ENCODE data around the gene PRKCH.
"Not testable (repeated sequence)": the region's sequence is repeated elsewhere in the genome, so short reads cannot be mapped to it uniquely, and the experiment has no call there.

PRKCH gene

DNA sequence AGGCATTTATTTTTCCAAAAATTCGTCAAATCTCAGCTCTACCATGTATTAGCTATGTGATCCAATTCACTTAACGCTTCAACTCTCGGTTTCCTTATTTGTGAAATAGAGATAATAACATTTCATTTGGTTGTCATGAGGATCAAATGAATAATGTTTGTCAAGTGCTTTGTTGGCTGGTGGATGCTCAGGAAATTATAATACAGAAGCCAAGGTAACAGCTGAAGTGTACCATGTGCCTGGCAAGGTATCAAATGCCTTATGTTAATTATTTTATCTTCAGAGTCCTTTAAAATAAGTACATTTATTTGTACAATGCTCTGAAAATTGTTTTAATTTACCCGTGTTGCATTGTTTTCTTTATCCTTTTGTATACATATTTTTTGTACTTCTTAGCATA lies 6.1 kb upstream of the PRKCH start:
- Mint-ChIP-seq H3K36me3 (ENCODE audit: low read depth) (peaks cover 4% of the 10 kb centered on the region), H3K4me3 (no peak overlapping the region), H3K9me3 (peaks cover 39% of the 10 kb centered on the region), H3K27me3 (ENCODE audit: low read depth, poor library complexity) (peaks cover 11% of the 10 kb centered on the region), H3K27ac (no peak overlapping the region), H3K4me1 (no peaks in the 10 kb centered on the region)
- no peak for DNase-seq
- TF ChIP-seq, protein P1, sequence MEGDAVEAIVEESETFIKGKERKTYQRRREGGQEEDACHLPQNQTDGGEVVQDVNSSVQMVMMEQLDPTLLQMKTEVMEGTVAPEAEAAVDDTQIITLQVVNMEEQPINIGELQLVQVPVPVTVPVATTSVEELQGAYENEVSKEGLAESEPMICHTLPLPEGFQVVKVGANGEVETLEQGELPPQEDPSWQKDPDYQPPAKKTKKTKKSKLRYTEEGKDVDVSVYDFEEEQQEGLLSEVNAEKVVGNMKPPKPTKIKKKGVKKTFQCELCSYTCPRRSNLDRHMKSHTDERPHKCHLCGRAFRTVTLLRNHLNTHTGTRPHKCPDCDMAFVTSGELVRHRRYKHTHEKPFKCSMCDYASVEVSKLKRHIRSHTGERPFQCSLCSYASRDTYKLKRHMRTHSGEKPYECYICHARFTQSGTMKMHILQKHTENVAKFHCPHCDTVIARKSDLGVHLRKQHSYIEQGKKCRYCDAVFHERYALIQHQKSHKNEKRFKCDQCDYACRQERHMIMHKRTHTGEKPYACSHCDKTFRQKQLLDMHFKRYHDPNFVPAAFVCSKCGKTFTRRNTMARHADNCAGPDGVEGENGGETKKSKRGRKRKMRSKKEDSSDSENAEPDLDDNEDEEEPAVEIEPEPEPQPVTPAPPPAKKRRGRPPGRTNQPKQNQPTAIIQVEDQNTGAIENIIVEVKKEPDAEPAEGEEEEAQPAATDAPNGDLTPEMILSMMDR (IDR thresholded peaks at IDR 0.05) = no peak

DNA sequence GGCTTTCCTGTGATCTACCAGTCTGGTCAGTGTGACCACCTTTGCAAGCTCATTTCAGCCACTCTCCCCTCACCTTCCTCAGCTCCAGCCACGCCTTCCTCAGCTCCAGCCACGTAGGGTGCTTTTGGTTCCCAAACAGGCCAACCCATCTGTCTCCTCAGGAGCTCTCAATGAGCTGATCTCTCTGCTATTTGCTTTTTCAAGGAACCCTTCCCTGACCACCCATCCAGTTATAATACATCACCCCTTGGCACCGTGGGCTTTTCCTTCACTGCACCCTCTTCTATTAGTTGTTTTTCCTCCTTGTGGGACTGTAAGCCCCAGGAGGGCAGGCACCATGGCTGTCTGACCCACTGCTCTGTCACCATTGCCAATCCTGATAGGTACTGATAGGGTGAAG lies 2.3 kb upstream of the PRKCH start:
- Mint-ChIP-seq H3K4me1 (peaks cover 6% of the 10 kb centered on the region), H3K27ac (no peak overlapping the region), H3K36me3 (ENCODE audit: low read depth) (no peaks in the 10 kb centered on the region), H3K9me3 (peaks cover 26% of the 10 kb centered on the region), H3K4me3 (no peak overlapping the region), H3K27me3 (ENCODE audit: low read depth, poor library complexity) (peaks cover 35% of the 10 kb centered on the region)
- TF ChIP-seq, protein P1 (IDR thresholded peaks at IDR 0.05) = no peak
- no peak for DNase-seq

DNA sequence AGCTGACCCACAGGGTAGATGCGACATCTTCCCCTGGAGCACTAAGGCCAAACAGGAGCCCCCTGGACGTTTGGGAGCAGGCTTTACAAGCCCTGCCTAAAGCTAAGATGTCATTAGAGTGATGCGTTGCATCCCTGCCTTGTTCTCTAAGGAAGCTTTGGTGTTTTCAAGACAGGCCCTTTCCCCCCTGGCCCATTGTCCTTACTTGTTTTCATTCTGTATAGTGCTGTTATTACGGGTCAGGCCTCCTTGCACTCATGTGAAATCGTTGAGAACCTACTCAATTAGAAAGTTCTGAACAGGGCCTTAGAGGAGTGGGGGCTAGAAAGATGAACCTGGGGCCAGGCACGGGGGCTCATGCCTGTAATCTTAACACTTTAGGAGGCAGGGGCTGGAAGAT lies 1.7 kb upstream of the PRKCH start:
- Mint-ChIP-seq H3K27me3 (ENCODE audit: low read depth, poor library complexity) (peaks cover 38% of the 10 kb centered on the region), H3K9me3 (peaks cover 22% of the 10 kb centered on the region), H3K36me3 (ENCODE audit: low read depth) (no peaks in the 10 kb centered on the region), H3K4me3 (no peak overlapping the region), H3K4me1 (peaks cover 6% of the 10 kb centered on the region), H3K27ac (no peak overlapping the region)
- TF ChIP-seq, protein P1 (IDR thresholded peaks at IDR 0.05) = no peak
- no peak for DNase-seq

DNA sequence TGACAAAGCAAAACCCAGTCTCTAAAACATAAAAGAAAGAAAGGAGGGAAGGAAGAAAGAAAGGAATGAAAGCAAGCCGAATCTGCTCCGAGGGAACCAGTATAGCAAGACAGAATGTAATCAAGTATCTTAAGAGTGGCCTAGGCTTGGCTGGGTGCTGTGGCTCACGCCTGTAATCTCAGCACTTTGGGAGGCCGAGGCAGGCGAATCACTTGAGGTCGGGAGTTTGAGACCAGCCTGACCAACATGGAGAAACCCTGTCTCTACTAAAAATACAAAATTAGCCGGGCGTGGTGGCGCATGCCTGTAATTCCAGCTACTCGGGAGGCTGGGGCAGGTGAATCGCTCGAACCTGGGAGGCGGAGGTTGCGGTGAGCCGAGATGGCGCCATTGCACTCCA lies 1.2 kb upstream of the PRKCH start:
- peaks cover 39% of the 10 kb centered on the region for H3K27me3 Mint-ChIP-seq (ENCODE audit: low read depth, poor library complexity)
- peaks cover 23% of the 10 kb centered on the region for H3K9me3 Mint-ChIP-seq
- not testable (repeated sequence) for H3K4me1 Mint-ChIP-seq; H3K4me3 Mint-ChIP-seq; H3K27ac Mint-ChIP-seq; H3K36me3 Mint-ChIP-seq (ENCODE audit: low read depth); DNase-seq

DNA sequence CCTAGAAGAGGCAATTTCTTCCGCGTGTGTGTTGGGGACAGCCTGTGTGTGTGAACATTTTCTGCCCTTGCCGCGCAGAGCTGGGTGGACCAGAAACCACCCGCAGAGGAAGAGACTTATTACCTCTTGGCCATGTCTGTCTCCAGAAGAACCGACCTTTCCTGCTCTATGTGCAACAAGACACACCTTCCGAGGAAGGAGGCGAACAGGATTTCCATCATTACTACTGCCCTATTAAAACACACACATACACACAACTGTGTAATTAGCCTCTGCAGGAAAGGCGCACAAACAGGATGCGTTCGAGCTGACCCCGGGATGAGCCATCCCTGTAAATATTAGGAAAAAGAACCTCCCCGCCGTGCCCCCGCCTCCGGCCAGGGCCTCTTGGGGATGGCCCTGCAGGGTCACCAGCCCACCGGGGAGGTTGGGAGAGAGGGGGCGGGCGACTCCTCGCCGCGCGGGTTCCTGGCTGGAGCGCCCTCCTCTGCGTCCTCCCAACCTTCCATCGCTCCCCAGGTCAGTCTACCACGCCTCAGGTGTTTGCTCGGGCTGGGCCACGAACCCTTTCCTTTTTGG lies 484 bp upstream of the PRKCH start:
- peaks cover 6% of the 10 kb centered on the region for H3K4me1 Mint-ChIP-seq
- TF ChIP-seq, protein P1 (IDR thresholded peaks at IDR 0.05) = no peak
- H3K36me3 Mint-ChIP-seq (ENCODE audit: low read depth) = no peaks in the 10 kb centered on the region
- peak overlapping the region; percentile 76 for H3K4me3 Mint-ChIP-seq
- H3K27ac Mint-ChIP-seq = no peak overlapping the region
- no peak for DNase-seq
- peaks cover 29% of the 10 kb centered on the region for H3K9me3 Mint-ChIP-seq
- H3K27me3 Mint-ChIP-seq (ENCODE audit: low read depth, poor library complexity) = peaks cover 46% of the 10 kb centered on the region

DNA sequence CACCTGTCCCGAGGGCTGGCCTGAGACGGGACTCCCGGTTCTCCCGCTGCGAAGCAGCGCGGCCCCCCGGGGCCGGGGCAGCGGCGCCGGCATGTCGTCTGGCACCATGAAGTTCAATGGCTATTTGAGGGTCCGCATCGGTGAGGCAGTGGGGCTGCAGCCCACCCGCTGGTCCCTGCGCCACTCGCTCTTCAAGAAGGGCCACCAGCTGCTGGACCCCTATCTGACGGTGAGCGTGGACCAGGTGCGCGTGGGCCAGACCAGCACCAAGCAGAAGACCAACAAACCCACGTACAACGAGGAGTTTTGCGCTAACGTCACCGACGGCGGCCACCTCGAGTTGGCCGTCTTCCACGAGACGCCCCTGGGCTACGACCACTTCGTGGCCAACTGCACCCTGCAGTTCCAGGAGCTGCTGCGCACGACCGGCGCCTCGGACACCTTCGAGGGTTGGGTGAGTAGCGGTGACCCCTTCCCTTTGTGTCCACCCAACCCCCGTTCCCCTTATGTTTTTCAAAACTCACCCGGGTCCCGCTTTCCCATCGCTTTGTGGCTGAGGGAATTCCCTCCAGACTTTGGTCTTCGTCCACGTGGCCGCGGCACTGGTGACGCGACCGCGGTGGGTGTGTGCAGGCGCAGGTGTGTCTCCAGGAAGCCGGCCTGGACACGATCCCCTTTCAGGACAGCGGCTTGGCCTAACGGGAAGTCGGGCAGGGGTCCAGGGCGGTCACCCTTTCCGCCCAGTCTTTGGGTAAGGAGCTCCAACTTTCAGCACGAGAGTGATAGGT lies 826 bp downstream of the PRKCH start:
- no peak overlapping the region for H3K27ac Mint-ChIP-seq
- peaks cover 6% of the 10 kb centered on the region for H3K4me1 Mint-ChIP-seq
- H3K4me3 Mint-ChIP-seq = peak overlapping the region; percentile 75
- no peaks in the 10 kb centered on the region for H3K36me3 Mint-ChIP-seq (ENCODE audit: low read depth)
- no peak for DNase-seq
- peaks cover 33% of the 10 kb centered on the region for H3K9me3 Mint-ChIP-seq
- TF ChIP-seq, protein P1 (IDR thresholded peaks at IDR 0.05) = no peak
- peaks cover 53% of the 10 kb centered on the region for H3K27me3 Mint-ChIP-seq (ENCODE audit: low read depth, poor library complexity)

Data from nephron progenitor cell (in vitro differentiated cells).